ENCODE results near the gene DPPA2.

DPPA2 gene

DNA sequence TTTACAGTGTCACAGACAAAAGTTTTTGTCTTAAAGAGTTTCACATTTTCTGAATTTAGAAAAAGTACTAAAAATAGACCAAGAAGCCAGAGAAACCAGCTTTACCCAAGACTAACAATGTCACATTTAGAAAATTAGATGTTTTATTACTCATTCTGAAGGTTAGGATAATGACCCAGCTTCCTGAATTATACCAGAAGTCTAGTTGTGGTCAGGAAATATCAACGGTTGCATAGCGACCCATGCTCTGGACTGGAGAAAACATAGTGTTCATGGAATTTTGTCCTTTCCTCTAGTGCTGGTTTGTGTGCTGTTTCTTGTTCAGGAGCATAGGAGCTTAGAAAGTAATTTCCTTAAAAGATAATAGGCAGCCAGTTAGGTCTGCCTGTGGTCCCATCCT is 59.0 kb downstream of the DPPA2 start:
- no peak overlapping the region for H3K4me3 ChIP-seq (ENCODE audit: control insufficient read depth, low read depth, low read length)
- DNase-seq (ENCODE audit: low read depth), result no peak
- TF ChIP-seq, protein P1, sequence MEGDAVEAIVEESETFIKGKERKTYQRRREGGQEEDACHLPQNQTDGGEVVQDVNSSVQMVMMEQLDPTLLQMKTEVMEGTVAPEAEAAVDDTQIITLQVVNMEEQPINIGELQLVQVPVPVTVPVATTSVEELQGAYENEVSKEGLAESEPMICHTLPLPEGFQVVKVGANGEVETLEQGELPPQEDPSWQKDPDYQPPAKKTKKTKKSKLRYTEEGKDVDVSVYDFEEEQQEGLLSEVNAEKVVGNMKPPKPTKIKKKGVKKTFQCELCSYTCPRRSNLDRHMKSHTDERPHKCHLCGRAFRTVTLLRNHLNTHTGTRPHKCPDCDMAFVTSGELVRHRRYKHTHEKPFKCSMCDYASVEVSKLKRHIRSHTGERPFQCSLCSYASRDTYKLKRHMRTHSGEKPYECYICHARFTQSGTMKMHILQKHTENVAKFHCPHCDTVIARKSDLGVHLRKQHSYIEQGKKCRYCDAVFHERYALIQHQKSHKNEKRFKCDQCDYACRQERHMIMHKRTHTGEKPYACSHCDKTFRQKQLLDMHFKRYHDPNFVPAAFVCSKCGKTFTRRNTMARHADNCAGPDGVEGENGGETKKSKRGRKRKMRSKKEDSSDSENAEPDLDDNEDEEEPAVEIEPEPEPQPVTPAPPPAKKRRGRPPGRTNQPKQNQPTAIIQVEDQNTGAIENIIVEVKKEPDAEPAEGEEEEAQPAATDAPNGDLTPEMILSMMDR (IDR thresholded peaks at IDR 0.05; ENCODE audit: control insufficient read depth, insufficient read depth, low read depth, low read length, missing control alignments), result no peak

DNA sequence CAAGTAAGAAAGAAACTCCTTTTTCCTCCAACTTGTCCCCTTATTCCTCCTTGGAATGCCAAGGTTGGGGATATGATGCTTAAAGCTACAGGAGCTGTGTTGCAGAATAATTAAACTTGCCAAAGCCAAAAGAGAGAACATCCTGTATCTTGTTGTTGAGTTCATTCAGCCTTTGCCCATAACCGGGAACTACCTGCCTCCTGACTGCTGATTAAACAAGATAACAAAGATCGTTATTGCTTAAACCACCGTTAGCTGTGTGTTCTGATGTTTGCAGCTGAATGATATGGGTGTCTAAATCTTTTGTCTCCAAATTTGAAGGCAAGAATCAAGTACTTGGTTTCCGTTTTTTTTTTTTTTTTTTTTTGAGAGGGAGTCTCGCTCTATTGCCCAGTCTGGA is 61.5 kb downstream of the DPPA2 start:
- no peak for DNase-seq (ENCODE audit: low read depth)
- no peak overlapping the region for H3K4me3 ChIP-seq (ENCODE audit: control insufficient read depth, low read depth, low read length)
- TF ChIP-seq, protein P1 (IDR thresholded peaks at IDR 0.05; ENCODE audit: control insufficient read depth, insufficient read depth, low read depth, low read length, missing control alignments), result no peak

DNA sequence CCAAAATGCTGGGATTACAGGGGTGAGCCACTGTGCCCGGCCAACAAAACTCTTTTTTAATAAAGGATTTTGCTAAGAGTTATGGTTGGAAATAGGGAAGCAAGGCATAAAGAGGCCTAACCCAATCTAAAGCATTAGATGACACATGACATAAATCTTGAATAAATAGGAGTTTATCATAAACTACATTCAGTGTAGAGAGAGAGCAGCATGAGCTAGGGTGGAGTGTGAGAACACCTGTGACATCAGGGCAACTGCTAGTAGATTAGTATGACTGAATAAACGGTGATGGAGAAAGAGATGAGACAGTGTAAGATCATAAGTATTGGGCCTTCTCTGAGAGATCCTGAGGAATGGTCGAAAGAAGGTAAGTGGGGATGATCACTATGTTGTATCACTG is 63.7 kb downstream of the DPPA2 start:
- TF ChIP-seq, protein P1 (IDR thresholded peaks at IDR 0.05; ENCODE audit: control insufficient read depth, insufficient read depth, low read depth, low read length, missing control alignments), result no peak
- DNase-seq (ENCODE audit: low read depth), result no peak
- H3K4me3 ChIP-seq (ENCODE audit: control insufficient read depth, low read depth, low read length), result no peak overlapping the region
